HG03175 (cell line): ENCODE measurements around the gene TBCB.
"Not testable (repeated sequence)": the region's sequence is repeated elsewhere in the genome, so short reads cannot be mapped to it uniquely, and the experiment has no call there.

Experiments used
- ATAC-seq: cut with Tn5 transposase; IDR thresholded peaks from one replicate; pipeline ENCODE4 v1.9.1; 2021; ENCODE audit warnings: mild to moderate bottlenecking, moderate library complexity; ENCODE audit not compliant: unreplicated experiment

The TBCB gene, protein sequence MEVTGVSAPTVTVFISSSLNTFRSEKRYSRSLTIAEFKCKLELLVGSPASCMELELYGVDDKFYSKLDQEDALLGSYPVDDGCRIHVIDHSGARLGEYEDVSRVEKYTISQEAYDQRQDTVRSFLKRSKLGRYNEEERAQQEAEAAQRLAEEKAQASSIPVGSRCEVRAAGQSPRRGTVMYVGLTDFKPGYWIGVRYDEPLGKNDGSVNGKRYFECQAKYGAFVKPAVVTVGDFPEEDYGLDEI

DNA sequence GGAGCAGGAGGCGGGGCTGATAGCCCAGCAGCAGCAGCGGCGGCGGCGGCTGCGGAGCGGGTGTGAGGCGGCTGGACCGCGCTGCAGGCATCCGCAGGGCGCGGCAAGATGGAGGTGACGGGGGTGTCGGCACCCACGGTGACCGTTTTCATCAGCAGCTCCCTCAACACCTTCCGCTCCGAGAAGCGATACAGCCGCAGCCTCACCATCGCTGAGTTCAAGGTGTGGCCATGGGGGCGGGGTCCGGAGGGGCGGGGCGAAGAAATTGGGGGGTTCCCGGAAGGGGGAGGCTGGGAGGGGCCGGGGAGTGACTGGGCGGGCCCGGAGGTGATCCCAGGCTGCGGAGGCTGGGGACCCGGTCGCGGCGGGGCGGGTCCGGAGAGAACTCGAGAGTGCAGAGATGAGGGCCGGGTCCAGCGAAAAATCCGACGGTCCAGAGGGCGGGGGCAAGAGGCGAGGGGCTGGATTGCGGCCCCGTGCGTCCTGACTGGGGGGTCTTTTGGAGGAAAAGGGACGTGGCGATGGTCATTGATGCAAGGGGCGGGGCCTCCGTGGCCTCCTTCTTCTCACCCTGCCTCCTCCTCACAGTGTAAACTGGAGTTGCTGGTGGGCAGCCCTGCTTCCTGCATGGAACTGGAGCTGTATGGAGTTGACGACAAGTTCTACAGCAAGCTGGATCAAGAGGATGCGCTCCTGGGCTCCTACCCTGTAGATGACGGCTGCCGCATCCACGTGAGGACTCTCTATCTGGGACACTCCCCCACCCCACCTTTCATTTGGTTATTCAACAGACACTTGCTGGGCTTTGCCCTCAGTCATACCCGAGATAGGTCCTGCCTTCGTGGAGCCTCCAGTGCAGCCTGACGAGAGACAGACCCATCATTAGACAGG, at the start of gene TBCB:
TBCB (plus strand) TSS at position 16 of the 891 bp plus-strand sequence; CDS start at position 109, 93 bp downstream.
- no peak for ATAC-seq

DNA sequence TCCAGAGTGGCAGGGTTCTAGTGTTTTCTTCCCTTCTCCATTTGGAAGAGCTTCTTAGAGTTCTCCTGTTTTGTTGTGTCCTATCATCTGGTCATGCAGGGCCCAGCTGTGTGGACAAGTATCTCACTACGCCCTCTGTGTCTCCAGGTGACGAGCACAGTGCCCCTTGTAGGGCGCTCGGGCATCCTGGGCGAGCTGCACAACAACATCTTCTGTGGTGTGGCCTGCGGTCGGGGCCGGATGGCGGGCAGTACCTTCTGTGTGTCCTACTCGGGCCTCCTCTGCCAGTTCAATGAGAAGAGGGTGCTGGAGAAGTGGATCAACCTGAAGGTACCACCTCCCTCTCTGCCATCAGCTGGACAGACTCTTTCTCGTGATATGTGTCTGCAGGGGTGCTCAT, 47.6 kb upstream of the TBCB start:
- no peak for ATAC-seq

DNA sequence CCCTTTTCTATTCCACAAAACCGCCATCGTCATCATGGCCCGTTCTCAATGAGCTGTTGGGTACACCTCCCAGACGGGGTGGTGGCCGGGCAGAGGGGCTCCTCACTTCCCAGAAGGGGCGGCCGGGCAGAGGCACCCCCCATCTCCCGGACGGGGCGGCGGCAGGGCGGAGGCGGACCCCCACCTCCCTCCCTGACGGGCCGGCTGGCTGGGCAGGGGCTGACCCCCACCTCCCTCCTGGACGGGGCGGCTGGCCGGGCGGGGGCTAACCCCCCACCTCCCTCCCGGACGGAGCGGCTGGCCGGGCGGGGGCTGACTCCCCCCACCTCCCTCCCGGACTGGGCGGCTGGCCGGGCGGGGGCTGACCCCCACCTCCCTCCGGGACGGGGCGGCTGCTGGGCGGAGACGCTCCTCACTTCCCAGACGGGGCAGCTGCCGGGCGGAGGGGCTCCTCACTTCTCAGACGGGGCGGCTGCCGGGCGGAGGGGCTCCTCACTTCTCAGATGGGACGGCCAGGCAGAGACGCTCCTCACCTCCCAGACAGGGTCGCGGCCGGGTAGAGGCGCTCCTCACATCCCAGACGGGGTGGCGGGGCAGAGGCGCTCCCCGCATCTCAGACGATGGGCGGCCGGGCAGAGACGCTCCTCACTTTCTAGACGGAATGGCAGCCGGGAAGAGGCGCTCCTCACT, 46.3 kb upstream of the TBCB start:
- not testable (repeated sequence) for ATAC-seq

DNA sequence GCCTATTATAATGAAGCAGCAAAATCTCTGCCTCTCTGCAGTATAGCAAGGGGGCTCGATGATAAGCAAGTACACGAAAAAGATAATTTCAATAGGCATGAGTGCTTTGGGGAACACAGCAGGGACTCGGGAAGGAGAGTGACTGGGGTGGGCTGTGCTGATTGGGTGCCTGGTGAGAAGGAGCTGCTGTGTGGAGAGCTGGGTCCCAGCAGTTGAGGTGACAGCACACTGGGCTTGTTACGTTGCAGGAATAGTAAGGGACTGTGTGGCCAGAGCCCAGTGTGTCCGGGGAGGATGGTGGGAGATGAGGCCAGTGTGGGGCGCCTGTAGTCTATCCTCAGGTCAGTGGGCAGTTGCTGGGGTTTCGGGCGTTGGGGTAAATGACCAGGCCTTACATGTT, 43.2 kb upstream of the TBCB start:
- ATAC-seq, result no peak

DNA sequence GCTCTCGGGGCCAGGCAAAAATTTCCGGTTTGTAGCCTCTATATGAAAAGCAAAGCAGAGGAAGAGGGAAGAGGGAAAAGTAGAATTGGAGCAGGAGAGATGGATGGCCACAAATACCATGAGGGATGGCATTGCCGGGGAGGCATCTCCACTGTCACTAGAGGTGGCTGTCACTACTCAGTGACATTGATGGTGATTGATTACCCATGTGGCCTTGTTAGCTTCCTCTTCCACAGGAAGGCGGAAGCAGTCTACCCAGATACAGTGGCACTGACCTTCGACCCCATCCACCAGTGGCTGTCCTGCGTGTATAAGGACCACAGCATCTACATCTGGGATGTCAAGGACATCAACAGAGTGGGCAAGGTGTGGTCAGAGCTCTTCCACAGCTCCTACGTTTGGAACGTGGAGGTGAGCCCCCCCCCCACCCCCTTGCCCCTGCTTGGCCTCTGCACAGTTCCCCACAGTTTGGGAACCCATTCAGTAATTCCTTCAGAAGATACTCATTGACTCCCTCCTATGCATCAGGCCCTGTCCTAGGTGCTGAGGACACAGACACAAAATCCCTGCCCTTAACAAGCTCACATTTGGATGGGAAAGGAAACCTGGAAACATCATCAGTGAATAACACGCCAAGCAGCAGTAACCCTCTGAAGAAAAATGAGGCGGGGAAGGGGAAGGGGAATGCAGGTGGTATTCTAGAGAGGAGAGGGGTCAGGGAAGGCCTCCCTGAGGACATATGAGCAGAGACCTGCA, 42.0 kb upstream of the TBCB start:
- no peak for ATAC-seq

DNA sequence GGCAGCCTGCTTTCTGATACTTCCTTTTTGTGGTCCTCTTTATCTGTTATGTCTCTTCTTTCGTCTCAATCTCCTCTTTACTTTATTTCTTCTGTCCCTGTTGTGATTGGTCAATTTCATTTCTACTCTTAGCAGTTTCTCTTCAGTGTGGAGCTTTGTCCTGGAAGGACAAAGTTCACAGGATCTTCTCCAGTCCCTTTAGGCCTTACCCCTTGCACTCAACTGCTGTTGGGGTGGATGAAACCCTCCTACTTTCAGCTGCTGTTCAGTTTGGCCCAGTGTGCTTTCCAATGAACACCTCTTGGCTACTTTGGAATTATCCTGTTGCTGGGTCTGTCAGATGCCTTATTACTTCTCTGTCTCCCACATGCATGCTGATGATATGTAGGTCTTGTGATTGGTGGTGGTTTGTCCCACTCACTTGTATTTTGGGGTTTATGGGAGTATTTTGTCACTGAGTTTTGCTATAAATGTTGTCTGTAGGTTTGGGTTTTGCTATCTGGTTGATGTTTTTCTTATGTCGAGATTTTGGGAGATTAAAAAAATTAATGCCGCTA, 35.8 kb upstream of the TBCB start:
- ATAC-seq, result no peak

DNA sequence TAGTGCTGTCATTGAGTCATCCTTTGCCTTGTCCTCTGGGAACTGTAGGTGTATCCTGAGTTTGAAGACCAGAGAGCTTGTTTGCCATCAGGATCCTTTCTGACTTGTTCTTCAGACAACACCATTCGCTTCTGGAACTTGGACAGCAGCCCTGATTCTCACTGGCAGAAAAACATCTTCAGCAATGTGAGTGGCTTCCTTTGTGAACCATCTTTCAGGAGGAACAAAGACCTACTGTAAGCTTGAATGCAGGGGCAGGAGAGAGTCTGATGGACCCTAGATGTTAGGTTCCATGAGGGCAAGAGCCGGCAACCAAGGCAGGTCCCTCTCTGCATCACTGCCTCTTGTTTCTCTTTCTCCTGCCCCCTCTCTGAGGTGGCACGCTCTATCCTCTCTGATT, 33.9 kb upstream of the TBCB start:
- no peak for ATAC-seq

DNA sequence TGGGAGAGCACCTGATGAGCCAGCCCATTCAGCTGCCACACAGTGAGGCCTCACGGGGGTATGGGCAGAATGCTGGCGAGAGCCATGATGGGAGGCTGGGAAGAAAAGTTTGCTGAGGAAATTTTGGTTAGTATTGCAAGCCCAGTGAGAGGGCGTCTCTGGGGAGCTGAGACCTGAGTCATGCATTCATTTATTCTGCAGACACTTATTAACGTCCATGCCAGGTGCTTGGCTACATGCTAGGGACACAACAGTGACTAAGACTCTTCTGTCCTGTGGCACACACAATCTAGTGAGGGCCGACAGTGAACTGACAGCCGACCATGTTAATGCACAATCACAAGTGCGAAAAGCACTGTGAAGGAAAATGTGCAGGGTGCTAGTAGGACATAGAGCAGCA, 33.4 kb upstream of the TBCB start:
- ATAC-seq, result no peak

DNA sequence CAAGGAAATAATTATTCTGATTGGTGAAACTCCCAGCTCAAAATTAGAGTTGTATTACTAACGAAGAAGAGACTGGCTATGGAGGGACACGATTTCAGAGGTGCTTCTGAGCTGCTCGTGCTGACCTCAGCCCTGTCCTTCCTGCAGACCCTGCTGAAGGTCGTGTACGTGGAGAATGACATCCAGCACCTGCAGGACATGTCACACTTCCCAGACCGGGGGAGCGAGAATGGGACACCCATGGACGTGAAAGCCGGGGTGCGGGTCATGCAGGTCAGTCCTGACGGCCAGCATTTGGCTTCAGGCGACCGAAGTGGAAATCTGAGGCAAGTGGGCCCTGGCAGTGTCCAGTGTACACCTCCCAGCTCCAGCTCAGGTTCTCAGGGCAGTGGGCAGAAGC, 32.4 kb upstream of the TBCB start:
- no peak for ATAC-seq

DNA sequence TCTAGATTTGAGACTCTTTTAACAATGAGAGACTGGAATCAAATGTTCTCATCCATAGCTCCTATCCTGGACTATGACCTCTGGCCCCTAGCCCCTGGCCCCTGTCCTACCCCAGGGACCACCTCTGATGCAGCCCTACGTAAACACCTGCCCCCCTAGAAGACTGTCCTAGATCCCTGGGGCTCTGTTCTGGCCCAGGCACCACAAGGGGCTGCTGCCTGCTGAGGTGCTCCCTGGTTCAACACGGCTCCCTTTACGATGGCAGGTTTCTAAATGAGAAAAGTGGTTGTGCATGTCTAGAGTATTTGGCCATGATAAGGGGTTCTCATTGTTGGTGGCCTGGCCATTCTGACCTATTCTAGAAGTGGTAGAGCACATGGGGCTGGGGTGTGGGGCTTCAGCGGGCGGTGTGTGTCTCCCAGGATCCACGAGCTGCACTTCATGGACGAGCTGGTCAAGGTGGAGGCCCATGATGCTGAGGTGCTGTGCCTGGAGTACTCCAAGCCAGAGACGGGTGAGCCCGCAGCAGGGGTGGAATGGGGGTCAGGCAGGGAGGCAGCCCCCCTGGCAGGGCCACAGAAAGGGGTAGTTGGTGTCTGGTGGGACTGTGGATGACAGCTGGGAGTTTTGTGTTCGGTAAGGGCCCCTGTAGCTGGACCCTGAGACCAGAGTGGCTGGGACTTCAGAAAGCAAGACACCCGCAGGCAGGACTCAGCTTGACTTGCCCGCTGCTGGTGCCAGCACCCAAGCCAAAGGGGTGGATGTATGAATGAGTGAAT, 30.8 kb upstream of the TBCB start:
- ATAC-seq, result no peak

DNA sequence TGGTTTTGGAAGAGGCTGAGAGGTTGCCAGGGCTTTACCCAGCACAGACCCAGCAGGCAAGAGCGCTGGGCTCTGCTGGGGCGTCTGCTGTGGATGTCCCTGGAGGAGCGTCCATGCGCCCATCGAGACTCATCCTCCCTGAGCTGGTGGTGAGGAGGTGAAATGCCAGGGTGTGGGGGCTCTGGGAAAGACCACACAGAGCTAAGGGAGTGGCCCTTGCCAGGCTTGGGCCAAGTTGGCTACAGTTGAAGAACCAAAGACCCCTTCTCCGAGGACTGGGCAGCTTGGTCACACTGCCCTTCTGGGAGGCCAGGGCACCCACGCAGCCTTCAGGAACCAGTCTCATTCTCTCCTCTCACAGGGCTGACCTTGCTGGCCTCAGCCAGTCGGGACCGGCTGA, 28.9 kb upstream of the TBCB start:
- ATAC-seq, result no peak

DNA sequence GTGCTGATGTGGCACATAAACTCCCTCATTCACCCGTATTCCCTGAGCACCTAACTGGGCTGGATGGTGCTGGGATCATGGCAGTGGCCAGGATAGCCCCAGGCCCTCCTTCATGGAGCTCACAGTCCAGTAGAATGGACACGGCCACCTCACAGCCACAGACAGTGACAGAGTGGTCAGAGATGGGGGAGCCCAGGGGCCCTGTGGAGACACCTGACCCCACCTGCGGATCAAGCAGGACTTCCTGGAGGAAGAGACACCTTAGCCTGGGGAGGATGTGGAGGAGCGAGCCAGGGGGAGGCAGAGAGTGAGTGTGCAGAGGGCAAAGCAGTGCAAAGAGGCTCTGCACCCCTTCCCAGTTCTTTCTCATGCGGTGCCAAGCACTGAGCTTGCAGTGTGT, 25.4 kb upstream of the TBCB start:
- no peak for ATAC-seq

DNA sequence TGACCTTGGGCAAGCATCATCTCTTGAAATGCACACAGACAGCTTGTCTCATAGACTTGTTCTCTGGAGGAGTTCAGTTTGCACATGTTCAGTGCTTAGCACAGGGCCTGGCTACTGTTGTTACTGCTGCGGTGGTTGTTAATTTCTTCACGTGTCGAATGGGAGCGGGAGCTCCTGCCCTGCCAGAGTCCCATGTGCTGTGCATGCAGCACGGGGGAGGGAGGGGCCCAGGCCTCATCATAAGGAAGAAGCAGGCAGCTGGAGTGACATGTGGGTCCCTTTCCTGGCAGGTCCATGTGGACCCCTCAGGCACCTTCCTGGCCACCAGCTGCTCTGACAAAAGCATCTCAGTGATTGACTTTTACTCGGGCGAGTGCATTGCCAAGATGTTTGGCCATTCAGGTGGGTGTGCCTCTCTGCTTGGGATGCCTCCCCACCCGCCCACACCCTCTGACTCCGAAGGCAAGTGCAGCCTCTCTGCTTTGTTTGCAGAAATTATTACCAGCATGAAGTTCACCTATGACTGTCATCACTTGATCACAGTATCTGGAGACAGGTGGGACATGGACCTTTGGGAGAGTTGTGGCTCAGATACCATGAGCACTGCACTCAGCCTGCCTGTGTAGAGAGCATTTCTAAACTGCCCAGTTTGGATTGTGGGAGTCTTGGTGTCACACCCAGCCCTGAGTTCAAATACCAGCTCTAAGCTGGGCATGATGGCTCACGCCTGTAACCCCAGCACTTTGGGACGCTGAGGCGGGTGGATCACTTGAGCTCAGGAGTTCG, 24.2 kb upstream of the TBCB start:
- ATAC-seq, result no peak

DNA sequence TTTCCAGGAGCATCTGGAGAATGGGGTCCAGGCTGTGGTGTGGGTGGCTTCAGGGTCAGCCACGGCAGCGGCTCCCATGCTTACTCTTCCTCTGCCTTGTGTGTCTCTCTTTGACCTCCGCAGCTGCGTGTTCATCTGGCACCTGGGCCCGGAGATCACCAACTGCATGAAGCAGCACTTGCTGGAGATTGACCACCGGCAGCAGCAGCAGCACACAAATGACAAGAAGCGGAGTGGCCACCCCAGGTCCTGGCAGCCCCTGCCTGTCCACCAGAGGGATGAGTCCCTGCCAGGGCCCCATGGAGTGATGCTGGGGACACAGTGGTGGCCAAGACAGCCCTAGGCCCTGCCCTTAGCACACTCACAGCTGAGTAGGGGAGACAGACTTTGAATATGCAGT, 22.7 kb upstream of the TBCB start:
- ATAC-seq, result no peak

DNA sequence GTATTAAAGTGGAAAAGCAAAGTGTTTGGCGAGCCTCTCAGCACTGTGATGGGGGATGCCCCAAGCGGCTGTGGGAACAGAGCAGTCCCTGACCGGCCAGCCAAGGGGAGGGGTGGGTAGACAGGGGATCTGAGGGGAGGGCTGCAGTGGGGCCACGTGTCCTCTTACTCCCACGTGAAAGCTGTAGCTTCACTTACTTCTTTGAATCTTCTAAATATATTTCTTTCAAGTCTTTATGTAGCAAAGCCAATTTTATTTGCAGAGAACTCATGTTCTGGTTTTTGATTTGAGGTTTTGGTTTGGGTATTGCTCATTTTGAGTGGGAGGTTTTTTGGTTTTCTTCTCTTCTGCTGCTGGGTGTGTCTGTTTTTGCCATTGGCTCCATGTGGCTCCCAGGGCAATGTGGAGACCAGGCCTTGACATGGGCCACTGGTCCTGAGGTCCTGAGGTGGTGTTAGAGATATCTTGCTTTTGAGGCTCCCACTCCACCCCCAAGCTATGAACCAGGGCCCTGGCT, 22.1 kb upstream of the TBCB start:
- ATAC-seq, result no peak

DNA sequence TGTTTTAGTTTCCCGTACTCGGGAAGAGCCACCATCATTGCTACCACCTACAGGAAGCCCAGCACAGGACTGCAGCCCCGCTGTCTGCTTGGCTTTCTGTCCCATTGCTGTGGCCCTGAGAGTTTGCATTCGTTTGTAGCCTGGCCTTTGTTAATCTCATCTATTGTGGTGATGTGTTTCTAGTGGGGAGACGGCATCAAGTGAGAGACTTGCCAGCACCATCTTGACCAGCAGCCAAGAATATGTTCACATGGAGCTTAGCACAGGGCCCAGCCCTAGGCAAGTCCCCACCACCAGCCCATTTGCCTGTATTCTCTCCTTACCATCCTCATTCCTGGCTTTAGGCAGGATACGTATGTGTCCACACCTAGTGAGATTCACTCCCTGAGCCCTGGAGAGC, 21.6 kb upstream of the TBCB start:
- ATAC-seq, result no peak

DNA sequence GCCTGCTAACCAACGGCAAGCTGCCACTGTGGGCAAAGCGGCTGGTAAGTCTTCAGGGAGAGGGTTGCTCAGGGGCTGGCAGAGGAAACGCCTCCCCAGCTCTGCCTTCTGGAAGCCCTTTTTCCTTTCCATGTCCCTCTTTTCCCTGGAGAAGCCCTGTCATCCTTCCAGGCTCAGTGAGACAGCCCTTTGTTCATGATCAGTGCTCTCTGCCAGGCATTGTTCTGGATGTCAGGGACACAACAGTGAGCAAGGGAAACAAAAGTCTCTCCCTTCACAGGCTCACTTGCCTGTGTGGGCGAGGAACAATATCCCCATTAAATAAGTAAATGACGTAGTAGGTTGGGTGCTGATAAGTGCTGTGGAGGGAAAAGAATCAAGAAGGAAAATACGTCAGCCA, 18.2 kb upstream of the TBCB start:
- no peak for ATAC-seq

DNA sequence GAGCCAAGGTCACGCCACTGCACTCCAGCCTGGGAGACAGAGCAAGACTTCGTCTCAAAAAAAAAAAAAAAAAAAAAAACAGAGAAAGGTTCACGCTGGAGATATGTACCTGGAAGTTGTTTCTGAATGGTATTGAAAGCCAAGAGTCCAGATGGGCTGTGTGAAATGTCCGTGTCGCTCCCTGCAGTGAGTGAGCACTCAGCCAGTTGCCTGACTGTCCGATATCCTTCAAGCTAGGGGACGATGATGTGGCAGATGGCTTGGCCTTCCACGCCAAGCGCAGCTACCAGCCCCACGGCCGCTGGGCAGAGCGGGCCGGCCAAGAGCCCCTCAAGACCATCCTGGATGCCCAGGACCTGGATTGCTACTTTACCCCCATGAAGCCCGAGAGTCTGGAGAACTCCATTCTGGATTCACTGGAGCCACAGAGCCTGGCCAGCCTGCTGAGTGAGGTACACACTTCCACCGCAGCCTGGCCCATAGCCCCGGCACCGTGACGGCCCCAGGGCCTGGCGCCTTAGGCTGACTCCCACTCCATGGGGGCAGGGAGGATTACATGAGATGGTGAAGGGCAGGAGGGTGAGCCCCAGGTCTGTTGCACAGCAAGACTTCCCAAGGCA, 16.0 kb upstream of the TBCB start:
- ATAC-seq, result no peak

DNA sequence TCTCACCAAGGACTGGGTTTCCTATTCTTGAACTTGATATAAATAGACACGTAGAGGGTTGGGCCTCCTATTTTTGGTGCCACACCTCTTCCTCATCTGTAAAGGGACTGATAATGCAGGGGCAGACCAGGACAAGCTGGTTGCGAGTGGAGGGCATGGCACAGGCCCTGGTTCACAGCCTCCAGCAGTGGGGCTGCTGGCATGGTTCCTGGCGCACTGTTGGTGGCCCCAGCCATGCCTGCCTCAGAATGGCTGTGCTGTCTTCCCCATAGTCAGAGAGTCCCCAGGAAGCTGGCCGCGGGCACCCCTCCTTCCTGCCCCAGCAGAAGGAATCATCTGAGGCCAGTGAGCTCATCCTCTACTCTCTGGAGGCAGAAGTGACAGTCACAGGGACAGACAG, 14.8 kb upstream of the TBCB start:
- no peak for ATAC-seq
